Measurements from ENCODE around the gene TNP1. TPM values are rescaled to one million over a fixed set of nuclear protein-coding genes. Genes with fewer than 3 reads are reported as not detected.

The TNP1 gene
- total RNA-seq, 1 experiment from 2014 or later: not detected

DNA sequence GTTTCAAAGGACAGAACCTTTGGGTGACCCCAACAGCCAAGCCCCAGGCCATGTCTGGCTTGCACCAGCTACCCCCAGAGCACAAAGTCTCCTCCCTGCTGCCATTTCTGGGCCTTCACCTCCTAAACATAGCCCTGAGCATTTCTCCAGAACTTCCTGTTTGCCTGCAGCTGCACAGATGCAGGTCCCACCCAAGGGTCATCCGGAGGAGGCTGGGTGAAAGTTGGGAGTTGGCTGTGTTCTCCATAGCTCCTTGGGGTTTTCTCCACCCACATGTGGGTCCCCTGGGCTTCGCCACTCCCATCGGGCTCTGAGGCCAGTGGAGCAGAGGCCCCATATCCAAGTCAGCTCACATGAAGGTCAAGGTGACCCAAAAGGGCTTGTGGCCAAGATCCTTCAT lies 4.3 kb downstream of the TNP1 start:
- DNase-seq (ENCODE audit: low read depth): no peak

GRCh38 chr2:216855079-216855478 lies 4.8 kb downstream of the TNP1 start:
- in situ Hi-C loops (cut with HindIII; ENCODE audit: low pct_unique_long_range_greater_than_20kb, low sequenced_read_pairs): no loop called here

More for the DNA sequence above, 4.3 kb downstream of the TNP1 start:
- in situ Hi-C loops (cut with HindIII; ENCODE audit: low pct_unique_long_range_greater_than_20kb, low sequenced_read_pairs): no loop called here

DNA sequence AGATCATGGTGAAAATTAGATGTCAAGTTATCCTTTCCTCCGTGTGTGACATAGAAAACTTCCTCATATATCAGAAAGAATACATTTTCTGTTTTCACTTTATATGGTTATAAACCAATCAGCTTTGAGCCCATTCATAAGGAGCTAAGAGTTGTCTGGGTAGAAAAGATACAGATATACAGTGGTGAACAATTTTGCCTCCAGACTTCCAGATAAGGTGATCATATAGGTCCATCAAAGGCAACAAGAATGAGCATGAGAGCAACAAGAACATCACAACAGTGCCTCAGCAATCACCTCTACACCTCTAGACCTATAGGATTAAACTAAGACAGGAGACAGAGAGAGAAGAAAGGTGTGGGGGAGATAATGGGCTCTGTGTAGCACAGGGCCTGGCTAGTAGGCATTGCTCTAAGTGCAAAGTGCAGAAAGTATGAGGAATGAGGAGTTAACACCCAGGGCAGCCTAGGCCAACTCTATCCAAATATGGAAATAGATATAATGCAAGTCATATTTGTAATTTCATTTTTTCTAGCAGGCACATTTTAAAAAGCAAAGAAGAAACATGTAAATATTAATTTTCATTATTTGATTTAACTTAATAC lies 8.3 kb downstream of the TNP1 start:
- no peak for DNase-seq (ENCODE audit: low read depth)
- in situ Hi-C loops (cut with HindIII; ENCODE audit: low pct_unique_long_range_greater_than_20kb, low sequenced_read_pairs): no loop called here

More at GRCh38 chr2:216855079-216855478, 4.8 kb downstream of the TNP1 start:
- no peak for DNase-seq (ENCODE audit: low read depth)

DNA sequence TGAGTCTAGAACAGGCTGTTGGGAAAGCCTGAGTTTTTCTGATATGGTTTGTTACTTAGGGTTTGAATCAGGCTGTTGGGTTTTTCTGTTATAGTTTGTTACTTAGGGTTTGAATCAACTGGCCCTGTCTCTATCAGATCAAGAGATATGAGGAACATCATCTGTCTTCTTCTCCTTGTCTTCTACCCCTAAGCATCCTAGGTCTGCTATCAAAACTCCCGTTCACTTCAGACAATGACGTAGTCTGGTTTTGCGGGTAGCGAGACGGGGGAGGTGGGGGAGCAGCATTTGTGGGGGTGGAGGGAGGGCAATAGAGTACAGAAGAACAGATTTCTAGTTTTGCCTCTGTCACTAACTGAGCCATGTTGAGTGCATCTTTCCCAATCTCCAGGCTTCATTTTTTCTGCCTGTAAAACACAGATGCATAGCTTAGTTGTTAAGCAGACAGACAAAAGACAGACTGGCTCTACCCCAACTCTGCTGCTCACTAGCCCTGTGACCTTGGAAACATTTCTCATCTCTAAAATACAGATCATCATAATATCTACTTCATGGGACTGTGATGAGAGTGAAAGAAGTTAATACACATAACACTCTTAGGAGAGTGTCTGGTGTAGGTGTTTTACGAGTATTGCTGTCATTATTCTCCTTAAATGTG lies 9.1 kb downstream of the TNP1 start:
- in situ Hi-C loops (cut with HindIII; ENCODE audit: low pct_unique_long_range_greater_than_20kb, low sequenced_read_pairs): no loop called here
- DNase-seq (ENCODE audit: low read depth): no peak

- in situ Hi-C loops (cut with HindIII; ENCODE audit: low pct_unique_long_range_greater_than_20kb, low sequenced_read_pairs): no loop called here
- DNase-seq (ENCODE audit: low read depth): no peak
These were observed 9.9 kb downstream of the TNP1 start for GRCh38 chr2:216849987-216850386.

- in situ Hi-C loops (cut with HindIII; ENCODE audit: low pct_unique_long_range_greater_than_20kb, low sequenced_read_pairs): no loop called here
- DNase-seq (ENCODE audit: low read depth): no peak
These were observed 14.4 kb downstream of the TNP1 start for GRCh38 chr2:216845426-216845825.

DNA sequence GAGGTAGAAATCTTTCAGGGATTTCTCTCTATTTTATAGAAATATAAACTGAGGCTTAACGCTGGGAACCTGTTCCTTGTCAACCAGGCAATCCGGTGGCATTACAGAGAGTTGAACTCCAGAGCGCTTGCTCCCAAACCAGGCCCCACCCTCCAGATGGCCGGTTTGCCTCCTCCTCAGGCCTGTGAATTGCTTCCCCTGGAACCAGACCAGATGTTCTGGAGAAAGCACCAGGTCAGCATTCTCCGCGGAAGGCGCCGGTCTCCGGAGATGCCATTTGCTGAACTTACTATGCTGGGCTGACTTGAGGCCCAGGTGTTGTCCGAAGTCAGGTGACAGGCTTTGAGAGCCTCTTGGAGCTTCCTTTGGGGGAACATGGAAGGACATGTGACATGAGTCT lies 17.2 kb downstream of the TNP1 start:
- no peak for DNase-seq (ENCODE audit: low read depth)
- in situ Hi-C loops (cut with HindIII; ENCODE audit: low pct_unique_long_range_greater_than_20kb, low sequenced_read_pairs): no loop called here

DNA sequence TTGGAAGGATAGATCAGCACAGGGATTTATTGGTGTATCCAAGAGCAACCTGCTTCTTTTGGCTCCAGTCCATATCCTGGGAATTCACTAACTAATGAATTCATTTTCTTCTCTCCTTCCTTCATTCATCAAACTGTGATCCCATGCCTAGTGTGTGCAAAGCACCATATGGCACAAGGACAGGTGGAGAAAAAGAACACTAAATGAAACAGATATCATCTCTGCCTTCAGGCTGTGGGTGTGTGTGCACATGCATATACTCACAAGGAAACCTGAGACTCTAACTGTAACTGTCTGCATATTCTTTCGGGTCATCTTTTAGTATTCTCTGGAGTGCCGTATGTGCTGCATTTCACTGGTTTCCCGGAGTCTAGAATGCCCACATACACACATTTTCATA lies 20.2 kb downstream of the TNP1 start:
- DNase-seq (ENCODE audit: low read depth): no peak
- in situ Hi-C loops (cut with HindIII; ENCODE audit: low pct_unique_long_range_greater_than_20kb, low sequenced_read_pairs): no loop called here

- DNase-seq (ENCODE audit: low read depth): no peak
- in situ Hi-C loops (cut with HindIII; ENCODE audit: low pct_unique_long_range_greater_than_20kb, low sequenced_read_pairs): no loop called here
These were observed 21.7 kb downstream of the TNP1 start for GRCh38 chr2:216838151-216838550.

DNA sequence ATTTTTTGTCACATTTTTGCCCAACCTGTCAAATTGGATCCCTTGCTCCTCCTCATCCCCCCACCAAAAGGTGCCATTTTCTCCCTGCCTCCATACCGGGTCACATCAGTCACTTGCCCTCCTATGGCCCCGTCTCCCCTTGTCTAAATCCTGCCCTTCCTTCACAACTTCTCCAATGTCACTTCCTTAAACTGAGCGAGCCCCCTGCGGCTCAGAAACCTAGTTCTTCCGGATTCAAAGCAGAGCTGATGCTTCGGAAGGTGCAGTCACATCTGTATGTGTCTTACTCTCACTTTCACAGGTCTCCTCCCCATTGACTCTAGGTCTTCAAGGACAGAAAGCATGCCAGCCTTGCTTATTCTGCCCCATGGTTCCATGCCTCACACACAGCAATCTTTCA lies 22.1 kb downstream of the TNP1 start:
- in situ Hi-C loops (cut with HindIII; ENCODE audit: low pct_unique_long_range_greater_than_20kb, low sequenced_read_pairs): no loop called here
- no peak for DNase-seq (ENCODE audit: low read depth)

GRCh38 chr2:216833061-216833460 lies 26.8 kb downstream of the TNP1 start:
- in situ Hi-C loops (cut with HindIII; ENCODE audit: low pct_unique_long_range_greater_than_20kb, low sequenced_read_pairs): no loop called here
- DNase-seq (ENCODE audit: low read depth): no peak

GRCh38 chr2:216830346-216830745 lies 29.5 kb downstream of the TNP1 start:
- in situ Hi-C loops (cut with HindIII; ENCODE audit: low pct_unique_long_range_greater_than_20kb, low sequenced_read_pairs): no loop called here
- no peak for DNase-seq (ENCODE audit: low read depth)

GRCh38 chr2:216829533-216829932 lies 30.3 kb downstream of the TNP1 start:
- in situ Hi-C loops (cut with HindIII; ENCODE audit: low pct_unique_long_range_greater_than_20kb, low sequenced_read_pairs): no loop called here
- DNase-seq (ENCODE audit: low read depth): no peak

GRCh38 chr2:216827073-216827720 lies 32.7 kb downstream of the TNP1 start:
- in situ Hi-C loops (cut with HindIII; ENCODE audit: low pct_unique_long_range_greater_than_20kb, low sequenced_read_pairs): no loop called here
- no peak for DNase-seq (ENCODE audit: low read depth)

GRCh38 chr2:216822470-216822869 lies 37.4 kb downstream of the TNP1 start:
- in situ Hi-C loops (cut with HindIII; ENCODE audit: low pct_unique_long_range_greater_than_20kb, low sequenced_read_pairs): no loop called here
- DNase-seq (ENCODE audit: low read depth): no peak

DNA sequence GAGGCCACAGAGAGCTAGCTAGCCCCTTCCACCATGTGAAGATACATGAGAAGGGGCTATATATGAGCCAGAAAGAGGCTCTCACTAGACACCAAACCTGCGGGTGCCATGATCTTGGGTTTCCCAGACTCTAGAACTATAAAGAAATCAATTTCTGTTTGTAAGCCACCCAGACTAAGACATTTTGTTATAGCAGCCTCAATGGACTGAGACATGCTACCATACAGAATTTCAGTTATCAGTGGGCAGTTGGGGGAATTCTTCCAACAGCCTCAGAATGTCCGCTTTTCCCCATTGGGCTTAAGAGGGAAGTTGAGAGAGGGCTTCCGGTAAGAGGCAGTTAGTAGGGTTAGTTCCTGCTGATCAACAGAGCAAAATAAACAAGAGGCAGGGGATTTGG lies 39.2 kb downstream of the TNP1 start:
- no peak for DNase-seq (ENCODE audit: low read depth)
- in situ Hi-C loops (cut with HindIII; ENCODE audit: low pct_unique_long_range_greater_than_20kb, low sequenced_read_pairs): no loop called here

DNA sequence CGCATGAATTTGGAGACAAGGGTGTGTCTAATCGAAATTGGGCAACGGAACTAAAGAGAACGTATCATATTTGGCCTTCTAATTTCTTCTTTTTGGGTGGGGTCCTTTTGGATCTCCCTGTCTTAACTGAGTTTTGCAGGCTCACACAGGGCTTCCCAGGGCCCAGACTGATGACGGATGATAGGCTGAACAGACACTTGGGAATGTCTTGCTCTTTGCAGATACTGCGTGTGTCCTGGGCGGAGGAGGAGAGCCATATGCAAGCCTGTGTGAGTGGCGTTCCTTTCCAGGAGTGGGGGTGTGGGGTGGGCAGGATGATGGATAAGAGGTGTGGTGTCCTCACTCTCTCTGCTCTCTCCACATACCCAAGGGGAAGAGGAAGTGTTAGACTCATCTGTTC lies 40.1 kb downstream of the TNP1 start:
- DNase-seq (ENCODE audit: low read depth): no peak
- in situ Hi-C loops (cut with HindIII; ENCODE audit: low pct_unique_long_range_greater_than_20kb, low sequenced_read_pairs): no loop called here

GRCh38 chr2:216819055-216819454 lies 40.8 kb downstream of the TNP1 start:
- in situ Hi-C loops (cut with HindIII; ENCODE audit: low pct_unique_long_range_greater_than_20kb, low sequenced_read_pairs): no loop called here
- no peak for DNase-seq (ENCODE audit: low read depth)

DNA sequence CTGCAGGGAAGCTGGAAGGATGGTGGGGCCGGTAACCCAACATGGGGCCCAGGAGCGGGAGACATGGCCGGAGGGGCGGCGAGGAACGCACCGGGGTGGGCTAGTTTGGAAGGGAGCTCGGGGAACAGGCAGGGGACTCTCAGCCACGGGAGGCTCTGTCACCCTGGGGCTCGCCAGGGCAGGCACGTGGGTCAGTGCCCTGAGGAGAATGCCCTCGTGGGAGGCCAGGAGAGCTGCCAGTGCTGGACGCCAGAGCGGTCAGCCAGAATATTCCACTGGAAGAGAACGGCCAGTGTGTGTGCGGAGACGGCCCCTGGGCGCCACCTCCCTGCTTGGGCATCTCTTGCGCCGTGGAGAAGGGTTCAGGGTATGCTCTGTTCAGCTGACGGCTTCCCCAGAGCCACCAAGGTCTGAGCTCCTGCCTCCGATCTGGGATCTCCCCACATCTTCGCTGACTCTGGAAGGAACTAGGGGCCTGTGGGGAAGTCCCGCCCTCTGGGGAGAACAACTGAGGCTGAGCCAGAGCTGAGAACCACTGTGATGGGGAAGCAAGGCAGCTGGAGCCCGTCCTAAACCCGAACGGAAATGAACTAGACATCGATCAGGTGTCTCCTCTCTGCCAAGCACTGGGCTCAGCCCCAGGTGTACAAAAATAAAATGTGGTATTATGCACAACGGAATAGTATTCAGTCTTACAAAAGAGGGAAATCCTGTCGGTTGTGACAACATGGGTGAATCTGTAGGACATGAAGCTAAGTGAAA lies 49.3 kb downstream of the TNP1 start:
- in situ Hi-C loops (cut with HindIII; ENCODE audit: low pct_unique_long_range_greater_than_20kb, low sequenced_read_pairs): no loop called here

More for the DNA sequence above, 49.3 kb downstream of the TNP1 start:
- no peak for DNase-seq (ENCODE audit: low read depth)

Measured in Caki2 (cell line).